H9 (cell line): ENCODE data around the gene VEGFB. TPM values are rescaled to one million over a fixed set of nuclear protein-coding genes. Genes with fewer than 3 reads are reported as not detected.
A peak's percentile ranks its signal among the peaks of the same experiment; 100 is the strongest.

Experiments used
- DNase-seq: peaks from one replicate; pipeline ENCODE4 v3.0.0-alpha.2; 2017
- H2AFZ ChIP-seq: one replicate; pipeline ENCODE4 v1.6.1; 2013; ENCODE audit warnings: mild to moderate bottlenecking, low read length, control low read depth, moderate library complexity
- H2AK5ac ChIP-seq: 2 replicates; pipeline ENCODE4 v1.6.1; 2013; ENCODE audit warnings: low read length, control low read depth, mixed read lengths; ENCODE audit not compliant: insufficient read length
- H2BK120ac ChIP-seq: one replicate; pipeline ENCODE4 v1.6.1; 2013; ENCODE audit warnings: low read depth, mild to moderate bottlenecking, low read length, control low read depth, inconsistent platforms; ENCODE audit not compliant: poor library complexity, severe bottlenecking
- H2BK12ac ChIP-seq: 2 replicates; pipeline ENCODE4 v1.6.1; 2013; ENCODE audit warnings: low read length, control low read depth, mixed read lengths, low read depth; ENCODE audit not compliant: insufficient read length
- H2BK15ac ChIP-seq: 2 replicates; pipeline ENCODE4 v1.6.1; 2013; ENCODE audit warnings: low read depth, low read length, control low read depth
- H2BK20ac ChIP-seq: one replicate; pipeline ENCODE4 v1.6.1; 2013; ENCODE audit warnings: low read depth, mild to moderate bottlenecking, low read length, control low read depth, inconsistent platforms; ENCODE audit not compliant: poor library complexity, severe bottlenecking
- H2BK5ac ChIP-seq: 2 replicates; pipeline ENCODE4 v1.6.1; 2013; ENCODE audit warnings: low read length, control low read depth, mixed read lengths; ENCODE audit not compliant: insufficient read length
- H3K14ac ChIP-seq: 2 replicates; pipeline ENCODE4 v1.6.1; 2013; ENCODE audit warnings: low read length, control low read depth; ENCODE audit not compliant: insufficient read depth
- H3K18ac ChIP-seq: 2 replicates; pipeline ENCODE4 v1.6.1; 2013; ENCODE audit warnings: low read depth, mild to moderate bottlenecking, mixed read lengths, low read length, control low read depth; ENCODE audit not compliant: insufficient read length
- H3K23ac ChIP-seq: 2 replicates; pipeline ENCODE4 v1.6.1; 2013; ENCODE audit warnings: low read length, control low read depth, mixed read lengths, low read depth; ENCODE audit not compliant: insufficient read length
- H3K23me2 ChIP-seq: 2 replicates; pipeline ENCODE4 v1.6.1; 2013; ENCODE audit warnings: low read depth, mild to moderate bottlenecking, mixed read lengths, low read length, control low read depth; ENCODE audit not compliant: insufficient read length, poor library complexity, severe bottlenecking
- H3K27ac ChIP-seq: 2 replicates; pipeline ENCODE4 v1.5.1; 2013; ENCODE audit warnings: low read length, control low read depth, mixed read lengths, low read depth; ENCODE audit not compliant: insufficient read length
- H3K27me3 ChIP-seq: 2 replicates; pipeline ENCODE4 v1.6.1; 2013; ENCODE audit warnings: low read length, control low read depth, inconsistent platforms; ENCODE audit not compliant: insufficient read depth
- H3K4ac ChIP-seq: 2 replicates; pipeline ENCODE4 v1.6.1; 2013; ENCODE audit warnings: low read depth, mild to moderate bottlenecking, control low read depth, inconsistent platforms, low read length, moderate library complexity
- H3K4me1 ChIP-seq: 2 replicates; pipeline ENCODE4 v1.6.1; 2013; ENCODE audit warnings: low read length, control low read depth, inconsistent platforms; ENCODE audit not compliant: insufficient read depth
- H3K4me2 ChIP-seq: 2 replicates; pipeline ENCODE4 v1.6.1; 2013; ENCODE audit warnings: low read length, control low read depth, mixed read lengths; ENCODE audit not compliant: insufficient read length, insufficient read depth
- H3K56ac ChIP-seq: 2 replicates; pipeline ENCODE4 v1.6.1; 2013; ENCODE audit warnings: low read depth, mild to moderate bottlenecking, mixed read lengths, low read length, control low read depth; ENCODE audit not compliant: insufficient read length
- H3K79me1 ChIP-seq: 2 replicates; pipeline ENCODE4 v1.6.1; 2013; ENCODE audit warnings: low read depth, mild to moderate bottlenecking, moderate library complexity, low read length, control low read depth, inconsistent platforms; ENCODE audit not compliant: insufficient read depth, poor library complexity, severe bottlenecking
- H3K79me2 ChIP-seq: 2 replicates; pipeline ENCODE4 v1.6.1; 2013; ENCODE audit warnings: low read length, control low read depth, inconsistent platforms; ENCODE audit not compliant: insufficient read depth
- H3K9ac ChIP-seq: 2 replicates; pipeline ENCODE4 v1.6.1; 2013; ENCODE audit warnings: low read length, control low read depth, mixed read lengths; ENCODE audit not compliant: insufficient read length; ENCODE audit errors: extremely low read depth
- H3K9me3 ChIP-seq: one replicate; pipeline ENCODE4 v1.6.1; 2013; ENCODE audit warnings: low read depth, low read length, inconsistent platforms; ENCODE audit not compliant: control insufficient read depth
- H3T11ph ChIP-seq: one replicate; pipeline ENCODE4 v1.6.1; 2013; ENCODE audit warnings: mild to moderate bottlenecking, low read length, control low read depth, inconsistent platforms
- H4K20me1 ChIP-seq: one replicate; pipeline ENCODE4 v1.6.1; 2013; ENCODE audit not compliant: control insufficient read depth, insufficient read length, insufficient read depth
- H4K5ac ChIP-seq: 2 replicates; pipeline ENCODE4 v1.6.1; 2013; ENCODE audit warnings: low read depth, mild to moderate bottlenecking, mixed read lengths, low read length, control low read depth; ENCODE audit not compliant: insufficient read length
- H4K8ac ChIP-seq: replicated peaks from 2 replicates; pipeline ENCODE4 v1.6.1; 2013; ENCODE audit warnings: low read length, control low read depth, mixed read lengths, low read depth; ENCODE audit not compliant: insufficient read length
- H4K91ac ChIP-seq: 2 replicates; pipeline ENCODE4 v1.6.1; 2013; ENCODE audit warnings: low read depth, mild to moderate bottlenecking, moderate library complexity, mixed read lengths, low read length, control low read depth; ENCODE audit not compliant: insufficient read length
- H3K27ac Mint-ChIP-seq, 3 experiments: 2 replicates in 2 of 3; 3 replicates in 1 of 3; pipeline ENCODE4 v1.8.0; 2020 to 2021; ENCODE audit warnings: mixed read lengths in 3 of 3, mild to moderate bottlenecking in 1 of 3, moderate library complexity in 1 of 3
- H3K27me3 Mint-ChIP-seq: 2 replicates; pipeline ENCODE4 v1.8.0; 2021; ENCODE audit warnings: low read depth, mild to moderate bottlenecking, moderate library complexity, mixed read lengths
- H3K36me3 Mint-ChIP-seq, 3 experiments: 2 replicates in 2 of 3; 3 replicates in 1 of 3; pipeline ENCODE4 v1.8.0; 2020 to 2021; ENCODE audit warnings: low read depth in 3 of 3, mixed read lengths in 3 of 3; ENCODE audit not compliant: insufficient read depth in 1 of 3
- H3K4me1 Mint-ChIP-seq, 2 experiments: 2 replicates each; pipeline ENCODE4 v1.8.0; 2020; ENCODE audit warnings: mixed read lengths in 2 of 2
- H3K4me3 Mint-ChIP-seq, 2 experiments: 2 replicates in 1 of 2; 3 replicates in 1 of 2; pipeline ENCODE4 v1.8.0; 2020 to 2021; ENCODE audit warnings: mild to moderate bottlenecking in 2 of 2, mixed read lengths in 2 of 2, moderate library complexity in 1 of 2
- H3K9me3 Mint-ChIP-seq, 2 experiments: 2 replicates in 1 of 2; 3 replicates in 1 of 2; pipeline ENCODE4 v1.8.0; 2020; ENCODE audit warnings: mild to moderate bottlenecking in 2 of 2, mixed read lengths in 2 of 2, moderate library complexity in 1 of 2
- CTCF ChIP-seq: fragments of 200-600 bp; sonication (generic); conservative IDR thresholded peaks from 3 replicates; pipeline ENCODE4 v1.8.0; 2021; ENCODE audit warnings: antibody characterized with exemption, mild to moderate bottlenecking
- WGBS: extraction: QIAGEN DNeasy Blood & Tissue Kit; methylation state at CpG from one replicate; pipeline ENCODE4 v1.1.7; 2013; ENCODE audit warnings: missing lambda C conversion rate, low lambda C conversion rate, mixed read lengths; ENCODE audit not compliant: insufficient read length; ENCODE audit errors: extremely low coverage; 5-methylcytosine and 5-hydroxymethylcytosine counted together
- total RNA-seq: library from RNA; stranded (reverse); gene quantifications from 2 replicates; pipeline ENCODE4 v1.2.1, GENCODE V29; 2021

The VEGFB gene
- total RNA-seq, 1 experiment from 2014 or later = 57.7 TPM

GRCh38 chr11:64206457-64207255 is 27.7 kb upstream of the VEGFB start, which contains the start of gene FERMT3:
Gene FERMT3, plus strand, starts transcription at chr11:64206721. Its CDS starts 644 bp downstream, at chr11:64207365.
- no CpG with 5 or more reads among the region's 27 CpGs for WGBS
- Histone ChIP-seq H2BK5ac (no peak within 1 kb of the TSS), H2BK15ac (no peak within 1 kb of the TSS), H3K18ac (no peak within 1 kb of the TSS), H4K5ac (no peak within 1 kb of the TSS), H3K4ac (no peak within 1 kb of the TSS), H2BK12ac (no peak within 1 kb of the TSS), H3T11ph (no peak within 1 kb of the TSS), H3K79me1 (no peaks in the 10 kb centered on the region), H3K9ac (no peak within 1 kb of the TSS), H3K4me2 (no peak within 1 kb of the TSS), H4K91ac (no peak within 1 kb of the TSS), H3K9me3 (no peaks in the 10 kb centered on the region), H2AFZ (no peak within 1 kb of the TSS), H2BK20ac (no peak within 1 kb of the TSS), H3K4me1 (no peaks in the 10 kb centered on the region), H4K8ac (no peak within 1 kb of the TSS), H2AK5ac (no peak within 1 kb of the TSS), H3K14ac (no peak within 1 kb of the TSS), H3K79me2 (no peaks in the 10 kb centered on the region), H3K56ac (no peak within 1 kb of the TSS), H3K23me2 (no peaks in the 10 kb centered on the region), H4K20me1 (no peaks in the 10 kb centered on the region), H3K27me3 (no peaks in the 10 kb centered on the region), H3K27ac (no peak within 1 kb of the TSS), H3K23ac (no peak within 1 kb of the TSS), H2BK120ac (no peak within 1 kb of the TSS)
- H3K36me3 Mint-ChIP-seq = peaks cover 26 to 62% (median 54%) of the 10 kb centered on the region in 3 experiments; a peak in 6 of 7 replicates
- H3K4me1 Mint-ChIP-seq = peaks cover 13 to 14% of the 10 kb centered on the region in 2 experiments
- DNase-seq = no peak
- peak within 1 kb of the TSS in 2 of 3 experiments; percentile 74 to 80; a peak in 4 of 7 replicates for H3K27ac Mint-ChIP-seq
- no peaks in the 10 kb centered on the region for H3K27me3 Mint-ChIP-seq
- H3K9me3 Mint-ChIP-seq = no peaks in the 10 kb centered on the region; a peak in 1 of 5 replicates
- TF ChIP-seq CTCF = no peak
- H3K4me3 Mint-ChIP-seq = no peak within 1 kb of the TSS; a peak in 1 of 5 replicates
